ENCODE data around the gene HOOK2.

HOOK2 gene

GRCh38 chr19:12789098-12789903, 13.9 kb upstream of the HOOK2 start:
- H4K20me1 ChIP-seq (ENCODE audit: control insufficient read depth, insufficient read depth, low read depth, low read length), result no peaks in the 10 kb centered on the region
- H3K79me2 ChIP-seq (ENCODE audit: control insufficient read depth, low read length), result peaks cover 29% of the 10 kb centered on the region
- peaks cover 39% of the 10 kb centered on the region for H3F3A ChIP-seq (ENCODE audit: control insufficient read depth, insufficient read depth)
- no peaks in the 10 kb centered on the region for H3K9me2 ChIP-seq (replicated peaks; ENCODE audit: control insufficient read depth, low read length)
- no peak for TF ChIP-seq EZH2phosphoT487 (IDR thresholded peaks at IDR 0.05; ENCODE audit: borderline replicate concordance, low read length)
- TF ChIP-seq, protein P1, sequence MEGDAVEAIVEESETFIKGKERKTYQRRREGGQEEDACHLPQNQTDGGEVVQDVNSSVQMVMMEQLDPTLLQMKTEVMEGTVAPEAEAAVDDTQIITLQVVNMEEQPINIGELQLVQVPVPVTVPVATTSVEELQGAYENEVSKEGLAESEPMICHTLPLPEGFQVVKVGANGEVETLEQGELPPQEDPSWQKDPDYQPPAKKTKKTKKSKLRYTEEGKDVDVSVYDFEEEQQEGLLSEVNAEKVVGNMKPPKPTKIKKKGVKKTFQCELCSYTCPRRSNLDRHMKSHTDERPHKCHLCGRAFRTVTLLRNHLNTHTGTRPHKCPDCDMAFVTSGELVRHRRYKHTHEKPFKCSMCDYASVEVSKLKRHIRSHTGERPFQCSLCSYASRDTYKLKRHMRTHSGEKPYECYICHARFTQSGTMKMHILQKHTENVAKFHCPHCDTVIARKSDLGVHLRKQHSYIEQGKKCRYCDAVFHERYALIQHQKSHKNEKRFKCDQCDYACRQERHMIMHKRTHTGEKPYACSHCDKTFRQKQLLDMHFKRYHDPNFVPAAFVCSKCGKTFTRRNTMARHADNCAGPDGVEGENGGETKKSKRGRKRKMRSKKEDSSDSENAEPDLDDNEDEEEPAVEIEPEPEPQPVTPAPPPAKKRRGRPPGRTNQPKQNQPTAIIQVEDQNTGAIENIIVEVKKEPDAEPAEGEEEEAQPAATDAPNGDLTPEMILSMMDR (IDR thresholded peaks at IDR 0.05; ENCODE audit: low read depth, low read length, poor library complexity, severe bottlenecking), result no peak
- no peaks in the 10 kb centered on the region for H3K27me3 ChIP-seq (ENCODE audit: control insufficient read depth, low read length)
- H3K36me3 ChIP-seq (ENCODE audit: control insufficient read depth, low read length), result peaks cover 6% of the 10 kb centered on the region; the same call in 1 of the 2 replicates
- H3K4me1 ChIP-seq (ENCODE audit: control insufficient read depth, low read length), result peaks cover 67% of the 10 kb centered on the region
- H3K9me3 ChIP-seq (ENCODE audit: control insufficient read depth, insufficient read depth, low read length), result no peaks in the 10 kb centered on the region
- H3K4me2 ChIP-seq (ENCODE audit: low read length), result peak overlapping the region; percentile 93
- H3K4me3 ChIP-seq (ENCODE audit: low read length), result peak overlapping the region; percentile 79
- H3K27ac ChIP-seq (ENCODE audit: low read depth, low read length), result peak overlapping the region; percentile 84

- Histone ChIP-seq H3K36me3 (ENCODE audit: control insufficient read depth, low read length) (peaks cover 6% of the 10 kb centered on the region; the same call in 1 of the 2 replicates), H3K27me3 (ENCODE audit: control insufficient read depth, low read length) (no peaks in the 10 kb centered on the region), H3K9me3 (ENCODE audit: control insufficient read depth, insufficient read depth, low read length) (no peaks in the 10 kb centered on the region), H3K9me2 (replicated peaks; ENCODE audit: control insufficient read depth, low read length) (no peaks in the 10 kb centered on the region), H3K4me1 (ENCODE audit: control insufficient read depth, low read length) (peaks cover 67% of the 10 kb centered on the region), H3K27ac (ENCODE audit: low read depth, low read length) (peak overlapping the region; percentile 84), H4K20me1 (ENCODE audit: control insufficient read depth, insufficient read depth, low read depth, low read length) (no peaks in the 10 kb centered on the region), H3K79me2 (ENCODE audit: control insufficient read depth, low read length) (peaks cover 29% of the 10 kb centered on the region), H3F3A (ENCODE audit: control insufficient read depth, insufficient read depth) (peaks cover 40% of the 10 kb centered on the region), H3K4me2 (ENCODE audit: low read length) (peak overlapping the region; percentile 93), H3K4me3 (ENCODE audit: low read length) (peak overlapping the region; percentile 79)
- TF ChIP-seq, protein P1 (IDR thresholded peaks at IDR 0.05; ENCODE audit: low read depth, low read length, poor library complexity, severe bottlenecking), result peak; percentile 19
- no peak for TF ChIP-seq EZH2phosphoT487 (IDR thresholded peaks at IDR 0.05; ENCODE audit: borderline replicate concordance, low read length)
Observed at GRCh38 chr19:12788682-12789097, 13.3 kb upstream of the HOOK2 start.

- Histone ChIP-seq H3K36me3 (ENCODE audit: control insufficient read depth, low read length) (peaks cover 6% of the 10 kb centered on the region; the same call in 1 of the 2 replicates), H3K9me3 (ENCODE audit: control insufficient read depth, insufficient read depth, low read length) (no peaks in the 10 kb centered on the region), H3K79me2 (ENCODE audit: control insufficient read depth, low read length) (peaks cover 27% of the 10 kb centered on the region), H3F3A (ENCODE audit: control insufficient read depth, insufficient read depth) (peaks cover 43% of the 10 kb centered on the region), H3K27ac (ENCODE audit: low read depth, low read length) (peak overlapping the region; percentile 84), H3K4me2 (ENCODE audit: low read length) (peak overlapping the region; percentile 93), H3K27me3 (ENCODE audit: control insufficient read depth, low read length) (no peaks in the 10 kb centered on the region), H4K20me1 (ENCODE audit: control insufficient read depth, insufficient read depth, low read depth, low read length) (no peaks in the 10 kb centered on the region), H3K4me1 (ENCODE audit: control insufficient read depth, low read length) (peaks cover 72% of the 10 kb centered on the region), H3K4me3 (ENCODE audit: low read length) (peak overlapping the region; percentile 79), H3K9me2 (replicated peaks; ENCODE audit: control insufficient read depth, low read length) (no peaks in the 10 kb centered on the region)
- no peak for TF ChIP-seq EZH2phosphoT487 (IDR thresholded peaks at IDR 0.05; ENCODE audit: borderline replicate concordance, low read length)
- TF ChIP-seq, protein P1 (IDR thresholded peaks at IDR 0.05; ENCODE audit: low read depth, low read length, poor library complexity, severe bottlenecking), result no peak
Observed at GRCh38 chr19:12788042-12788681, 12.8 kb upstream of the HOOK2 start.
